Osteoblast (primary cell): Measurements from ENCODE around the gene EPHX1. TPM values are rescaled to one million over a fixed set of nuclear protein-coding genes. Genes with fewer than 3 reads are reported as not detected.

Experiments used
- DNase-seq: peaks from one replicate; pipeline ENCODE4 v3.0.0; 2011; ENCODE audit warnings: low spot score, mixed read lengths; ENCODE audit not compliant: insufficient read length; ENCODE audit errors: missing footprints
- H2AFZ ChIP-seq: 2 replicates; pipeline ENCODE4 v1.6.0; 2011; ENCODE audit warnings: mild to moderate bottlenecking, low read length
- H3K27ac ChIP-seq: 2 replicates; pipeline ENCODE4 v1.5.1; 2011; ENCODE audit warnings: mild to moderate bottlenecking, low read depth, low read length, moderate library complexity
- H3K27me3 ChIP-seq: 2 replicates; pipeline ENCODE4 v1.6.0; 2012; ENCODE audit warnings: mild to moderate bottlenecking, control low read depth, inconsistent platforms, low read length, moderate library complexity; ENCODE audit not compliant: insufficient read depth
- H3K36me3 ChIP-seq: 2 replicates; pipeline ENCODE4 v1.5.1; 2011; ENCODE audit warnings: mild to moderate bottlenecking, low read length, control low read depth, moderate library complexity; ENCODE audit not compliant: insufficient read depth
- H3K4me1 ChIP-seq: 2 replicates; pipeline ENCODE4 v1.5.1; 2011; ENCODE audit warnings: mild to moderate bottlenecking, low read length, control low read depth, moderate library complexity; ENCODE audit not compliant: insufficient read depth
- H3K4me2 ChIP-seq: 2 replicates; pipeline ENCODE4 v1.6.0; 2011; ENCODE audit warnings: mild to moderate bottlenecking, low read length; ENCODE audit not compliant: insufficient read depth
- H3K4me3 ChIP-seq: fragments of 200-600 bp; sonication (generic); 3 replicates; pipeline ENCODE4 v1.5.1; 2012; ENCODE audit warnings: mild to moderate bottlenecking, low read length, inconsistent platforms; ENCODE audit not compliant: insufficient read depth
- H3K79me2 ChIP-seq: 2 replicates; pipeline ENCODE4 v1.6.0; 2012; ENCODE audit warnings: mild to moderate bottlenecking, low read length, control low read depth, inconsistent platforms; ENCODE audit not compliant: insufficient read depth
- H3K9me3 ChIP-seq: 2 replicates; pipeline ENCODE4 v1.5.1; 2011; ENCODE audit warnings: low read depth, low read length, control low read depth
- H4K20me1 ChIP-seq: 2 replicates; pipeline ENCODE4 v1.6.0; 2012; ENCODE audit warnings: mild to moderate bottlenecking, low read length, control low read depth; ENCODE audit not compliant: insufficient read depth
- CTCF ChIP-seq: IDR thresholded peaks from 2 replicates; pipeline ENCODE4 v1.5.1; 2011; ENCODE audit warnings: mild to moderate bottlenecking, low read depth, low read length, moderate library complexity; ENCODE audit errors: extremely low read depth
- total RNA-seq: library from RNA; depleted of rRNA; stranded (reverse); fragments of >200 nt; gene quantifications from 2 replicates; pipeline ENCODE4 v1.2.3, GENCODE V29; 2012

EPHX1 gene
- total RNA-seq, 1 donor, result 67.0 TPM

DNA sequence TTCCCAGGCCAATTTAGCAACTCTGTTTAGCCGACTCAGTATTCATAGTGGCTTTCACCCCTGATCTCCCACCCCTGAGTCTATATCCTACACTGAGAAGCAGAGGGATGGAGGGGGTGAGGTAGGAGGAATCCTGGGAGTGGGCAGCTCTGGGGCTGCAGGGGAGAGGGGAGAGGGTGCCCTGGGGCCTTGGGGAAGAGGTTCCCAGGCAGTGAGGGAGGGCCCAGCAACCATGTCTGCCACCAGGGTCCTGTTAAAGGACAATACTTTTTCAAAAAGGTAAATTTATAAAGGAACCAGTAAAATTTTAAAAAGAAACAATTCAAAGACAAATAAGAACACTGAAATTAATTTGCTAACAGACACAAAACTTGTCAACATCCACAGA lies 30.3 kb downstream of the EPHX1 start:
- H3K36me3 ChIP-seq, result peaks cover 8% of the 10 kb centered on the region
- no peak overlapping the region for H3K4me3 ChIP-seq
- H3K79me2 ChIP-seq, result no peaks in the 10 kb centered on the region
- H3K4me1 ChIP-seq, result no peaks in the 10 kb centered on the region
- no peak overlapping the region for H2AFZ ChIP-seq
- no peaks in the 10 kb centered on the region for H4K20me1 ChIP-seq
- H3K27ac ChIP-seq, result no peak overlapping the region
- H3K4me2 ChIP-seq, result no peak overlapping the region
- H3K9me3 ChIP-seq, result no peaks in the 10 kb centered on the region
- H3K27me3 ChIP-seq, result no peaks in the 10 kb centered on the region
- no peak for DNase-seq
- no peak for TF ChIP-seq CTCF

- TF ChIP-seq CTCF, result no peak
- no peak overlapping the region for H3K4me2 ChIP-seq
- no peaks in the 10 kb centered on the region for H3K4me1 ChIP-seq
- no peak for DNase-seq
- no peak overlapping the region for H3K27ac ChIP-seq
- peaks cover 4% of the 10 kb centered on the region for H4K20me1 ChIP-seq
- H3K79me2 ChIP-seq, result no peaks in the 10 kb centered on the region
- no peaks in the 10 kb centered on the region for H3K9me3 ChIP-seq
- no peaks in the 10 kb centered on the region for H3K27me3 ChIP-seq
- no peak overlapping the region for H2AFZ ChIP-seq
- no peak overlapping the region for H3K4me3 ChIP-seq
- H3K36me3 ChIP-seq, result peaks cover 8% of the 10 kb centered on the region
Observed at GRCh38 chr1:225840713-225841112, 30.8 kb downstream of the EPHX1 start.

DNA sequence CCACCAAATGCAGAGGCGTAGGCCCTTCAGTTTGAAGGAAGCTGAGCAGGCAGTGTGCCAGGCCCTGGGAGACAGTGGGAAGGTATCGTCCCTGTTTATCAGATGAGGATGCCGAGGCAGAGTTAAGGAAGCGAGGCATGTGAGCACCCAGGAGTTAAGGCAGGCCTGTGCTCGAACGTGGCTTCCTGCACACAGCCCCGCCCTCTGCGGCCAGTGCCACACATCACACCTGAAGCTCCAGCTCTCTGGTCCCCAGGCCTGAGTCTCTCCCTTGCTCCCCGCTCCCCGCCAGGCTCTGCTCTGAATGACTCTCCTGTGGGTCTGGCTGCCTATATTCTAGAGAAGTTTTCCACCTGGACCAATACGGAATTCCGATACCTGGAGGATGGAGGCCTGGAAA lies 32.1 kb downstream of the EPHX1 start:
- Histone ChIP-seq H3K4me2 (no peak overlapping the region), H3K4me3 (no peak overlapping the region), H4K20me1 (peaks cover 4% of the 10 kb centered on the region), H3K4me1 (no peaks in the 10 kb centered on the region), H3K27me3 (no peaks in the 10 kb centered on the region), H3K27ac (no peak overlapping the region), H3K9me3 (no peaks in the 10 kb centered on the region), H3K79me2 (no peaks in the 10 kb centered on the region), H2AFZ (no peak overlapping the region), H3K36me3 (peaks cover 19% of the 10 kb centered on the region)
- no peak for TF ChIP-seq CTCF
- DNase-seq, result no peak

DNA sequence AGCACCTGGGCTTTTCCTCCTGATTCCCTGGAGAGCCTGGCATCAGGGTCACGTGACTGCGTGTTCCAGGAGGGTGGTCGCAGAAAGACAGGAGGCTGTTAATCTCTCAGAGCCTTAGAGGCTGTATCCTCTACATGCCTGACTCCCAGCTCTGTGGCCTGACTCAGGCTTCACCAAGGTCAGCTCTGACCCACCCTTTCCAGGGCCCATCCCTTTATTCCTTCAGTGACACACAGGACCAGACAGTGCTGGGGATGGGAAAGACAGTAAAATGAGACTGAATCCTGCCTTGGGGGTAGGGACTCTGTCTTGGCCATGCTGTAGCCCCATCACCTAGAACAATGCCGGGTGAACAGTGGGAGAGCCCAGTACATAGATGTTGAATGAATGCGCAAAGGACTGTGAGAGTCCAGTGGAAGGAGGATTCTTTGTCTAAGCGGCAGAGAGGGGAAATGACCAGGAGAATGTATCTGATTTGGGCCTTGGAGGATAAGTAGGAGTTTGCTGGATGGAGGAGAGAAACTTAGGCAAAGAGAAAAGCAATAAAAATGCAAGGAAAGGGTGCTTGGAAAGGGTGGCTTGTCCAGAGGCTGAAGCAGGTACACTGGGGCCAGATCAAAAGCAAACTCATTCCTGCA lies 33.0 kb downstream of the EPHX1 start:
- no peak overlapping the region for H3K4me2 ChIP-seq
- H3K9me3 ChIP-seq, result no peaks in the 10 kb centered on the region
- H3K27ac ChIP-seq, result no peak overlapping the region
- peaks cover 4% of the 10 kb centered on the region for H4K20me1 ChIP-seq
- no peak for TF ChIP-seq CTCF
- H3K4me3 ChIP-seq, result no peak overlapping the region
- H3K27me3 ChIP-seq, result no peaks in the 10 kb centered on the region
- no peak for DNase-seq
- H3K79me2 ChIP-seq, result no peaks in the 10 kb centered on the region
- peaks cover 26% of the 10 kb centered on the region for H3K36me3 ChIP-seq
- no peaks in the 10 kb centered on the region for H3K4me1 ChIP-seq
- H2AFZ ChIP-seq, result no peak overlapping the region
